Pancreas (tissue), 10 donors: ENCODE results near the gene LRFN2. TPM values are rescaled to one million over a fixed set of nuclear protein-coding genes. Genes with fewer than 3 reads are reported as not detected.

ENCODE experiments used
- ATAC-seq, 4 donors: fragments of 200-7000 bp; cut with Tn5 transposase; one replicate each; pipeline versions ENCODE4 v1.8.0 to v1.9.1; 2020; ENCODE audit warnings: mild to moderate bottlenecking in 4 of 4, moderate library complexity in 4 of 4
- DNase-seq, 6 donors: peaks; one replicate each; pipeline ENCODE4 v3.0.0-alpha.2; 2020
- FAIRE-seq: peaks from 2 replicates; lab custom pipeline; 2012; peaks lifted over from hg19 to GRCh38; lab: Jason Lieb, UNC
- H3K27ac ChIP-seq, 4 donors: fragments of 200-600 bp; sonication (generic); 1 replicate in 3 of 4; 2 replicates in 1 of 4; pipeline versions ENCODE4 v1.5.0 to v1.8.0; 2020
- H3K27me3 ChIP-seq, 4 donors: fragments of 200-600 bp; one replicate each; pipeline ENCODE4 v1.8.0; 2021
- H3K36me3 ChIP-seq, 3 donors: fragments of 200-600 bp; sonication (generic) in 1 of 3; one replicate each; pipeline versions ENCODE4 v1.5.0 to v1.8.0; 2020 to 2021
- H3K4me1 ChIP-seq, 3 donors: fragments of 200-600 bp; one replicate each; pipeline ENCODE4 v1.8.0; 2021
- H3K4me3 ChIP-seq, 4 donors: fragments of 200-600 bp; sonication (generic) in 2 of 4; one replicate each; pipeline versions ENCODE4 v1.5.0 to v1.8.0; 2020 to 2021
- H3K9me3 ChIP-seq, 4 donors: fragments of 200-600 bp; one replicate each; pipeline ENCODE4 v1.8.0; 2021
- WGBS, 2 donors: extraction: QIAGEN DNeasy Blood & Tissue Kit; methylation state at CpG; one replicate each; pipeline ENCODE4 v1.1.7; 2013; 5-methylcytosine and 5-hydroxymethylcytosine counted together
- intact Hi-C, 3 donors: fragments of 100-400 bp; cut with DNase I; formaldehyde crosslinking; loops; one replicate each; pipeline versions ENCODE4 v1.11.1 to v1.14.2; 2022
- polyA plus RNA-seq, 2 donors: library from polyadenylated mRNA; stranded (reverse); fragments of 200-250 nt; gene quantifications; one replicate each; pipeline ENCODE4 v1.2.3, GENCODE V29; 2013
- total RNA-seq, 6 donors: library from RNA; stranded (reverse); fragmentation: NEBNext Ultra II Directional in 4 of 6; extraction: Animal tissue kit (Norgen Biotek cat#: 25700) in 4 of 6; gene quantifications; one replicate each; pipeline versions ENCODE4 v1.2.1 to v1.2.4, GENCODE V29; 2021 to 2023
- TF ChIP-seq, protein P1 (sequence below), 4 donors: fragments of 200-600 bp; sonication (generic) in 3 of 4; IDR thresholded peaks; one replicate each; pipeline versions ENCODE4 v1.5.0 to v1.8.0; 2021; ENCODE audit warnings: antibody characterized with exemption in 4 of 4
- donor health status: healthy with polysubstance abuse.
- donor health status: DM: no; HTN: no; CAD: no; lungs with moderate emphysema.
- donor health status: DM: no; HTN: no; CAD: no.
- donor health status: control.
- donor health status: control.
- donor health status: Bipolar disorder and iron deficiency.
- donor health status: DM: yes; HTN: yes; CAD: no.
- donor health status: DM: no; HTN: no; CAD: no.
- donor health status: DM: no; HTN: no; CAD: no.
- donor health status: DM: yes; HTN: yes; CAD: no.

LRFN2 gene
- total and polyA plus RNA-seq, 8 donors, result 0.22 to 1.5 (median 0.54) TPM

DNA sequence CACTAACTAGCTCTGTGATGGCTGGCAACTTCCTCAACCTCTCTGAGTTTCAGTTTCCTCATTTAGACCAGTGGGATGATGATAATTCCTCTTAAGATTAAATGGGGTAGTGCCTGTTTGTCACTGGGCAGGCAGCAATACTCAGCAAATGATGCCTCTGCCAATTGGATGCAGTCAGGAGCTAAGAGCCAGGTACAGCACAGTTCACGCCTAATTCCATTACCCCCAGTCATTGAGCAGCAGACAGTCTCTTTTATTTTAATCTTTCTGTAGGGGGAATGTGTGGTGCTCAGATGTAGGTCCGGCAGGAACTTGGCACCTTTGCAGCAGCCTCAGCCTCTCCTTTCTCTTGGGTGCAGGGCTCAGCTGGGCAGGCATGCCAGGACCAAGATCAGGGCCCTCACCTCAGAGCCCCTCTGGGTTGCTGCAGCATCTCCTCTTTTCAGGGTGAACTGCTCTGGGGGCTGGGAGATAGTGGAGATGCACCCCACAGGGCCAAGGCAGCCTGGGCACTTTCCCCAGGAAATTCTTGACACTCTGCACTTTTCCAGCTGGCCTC is 243.8 kb downstream of the LRFN2 start:
- no peak overlapping the region for H3K27ac ChIP-seq
- H3K4me3 ChIP-seq, result no peak overlapping the region
- peaks cover 0 to 9% (median 0%) of the 10 kb centered on the region in 3 donors for H3K4me1 ChIP-seq
- no peaks in the 10 kb centered on the region for H3K36me3 ChIP-seq
- TF ChIP-seq, protein P1, sequence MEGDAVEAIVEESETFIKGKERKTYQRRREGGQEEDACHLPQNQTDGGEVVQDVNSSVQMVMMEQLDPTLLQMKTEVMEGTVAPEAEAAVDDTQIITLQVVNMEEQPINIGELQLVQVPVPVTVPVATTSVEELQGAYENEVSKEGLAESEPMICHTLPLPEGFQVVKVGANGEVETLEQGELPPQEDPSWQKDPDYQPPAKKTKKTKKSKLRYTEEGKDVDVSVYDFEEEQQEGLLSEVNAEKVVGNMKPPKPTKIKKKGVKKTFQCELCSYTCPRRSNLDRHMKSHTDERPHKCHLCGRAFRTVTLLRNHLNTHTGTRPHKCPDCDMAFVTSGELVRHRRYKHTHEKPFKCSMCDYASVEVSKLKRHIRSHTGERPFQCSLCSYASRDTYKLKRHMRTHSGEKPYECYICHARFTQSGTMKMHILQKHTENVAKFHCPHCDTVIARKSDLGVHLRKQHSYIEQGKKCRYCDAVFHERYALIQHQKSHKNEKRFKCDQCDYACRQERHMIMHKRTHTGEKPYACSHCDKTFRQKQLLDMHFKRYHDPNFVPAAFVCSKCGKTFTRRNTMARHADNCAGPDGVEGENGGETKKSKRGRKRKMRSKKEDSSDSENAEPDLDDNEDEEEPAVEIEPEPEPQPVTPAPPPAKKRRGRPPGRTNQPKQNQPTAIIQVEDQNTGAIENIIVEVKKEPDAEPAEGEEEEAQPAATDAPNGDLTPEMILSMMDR (IDR thresholded peaks at IDR 0.05), result no peak
- no peak for FAIRE-seq
- no peaks in the 10 kb centered on the region for H3K9me3 ChIP-seq
- WGBS, 2 donors, result 86 to 87% methylated on average over 2 of the region's 2 CpGs
- ATAC-seq, result no peak
- intact Hi-C loops, result no loop called here
- H3K27me3 ChIP-seq, result no peaks in the 10 kb centered on the region
- DNase-seq, result no peak

DNA sequence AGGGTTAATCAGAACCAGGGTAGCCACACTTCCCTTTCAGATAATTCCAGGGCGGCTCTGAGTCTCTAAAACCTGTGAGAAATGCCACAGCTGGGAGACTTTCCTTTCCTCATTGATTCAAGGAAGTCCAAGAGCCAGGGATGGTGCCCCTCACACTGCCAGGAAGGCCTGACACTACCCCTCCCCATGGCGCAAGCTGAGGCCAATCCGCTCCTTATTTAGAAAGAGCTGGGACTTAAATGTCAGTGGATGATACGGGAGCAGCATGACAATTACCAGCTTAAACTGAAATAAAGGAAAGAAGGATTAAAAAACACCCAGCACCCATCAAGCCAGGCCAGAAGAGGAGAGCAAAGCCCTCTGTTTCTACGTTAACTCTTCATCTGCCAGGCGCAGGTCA is 244.4 kb downstream of the LRFN2 start:
- no peak for FAIRE-seq
- peak in 3 of 6 donors; percentile 38 to 68 (median 58) for DNase-seq
- TF ChIP-seq, protein P1 (IDR thresholded peaks at IDR 0.05), result no peak
- intact Hi-C loops, result no loop called here
- no peak overlapping the region for H3K4me3 ChIP-seq
- peak overlapping the region in 1 of 4 donors; percentile 10 for H3K27ac ChIP-seq
- WGBS, 2 donors, result 51 to 60% methylated on average over 6 of the region's 6 CpGs
- peak; percentile 34 to 67 (median 56) for ATAC-seq
- H3K36me3 ChIP-seq, result no peaks in the 10 kb centered on the region
- H3K9me3 ChIP-seq, result no peaks in the 10 kb centered on the region
- no peaks in the 10 kb centered on the region for H3K27me3 ChIP-seq
- peaks cover 0 to 9% (median 0%) of the 10 kb centered on the region in 3 donors for H3K4me1 ChIP-seq

DNA sequence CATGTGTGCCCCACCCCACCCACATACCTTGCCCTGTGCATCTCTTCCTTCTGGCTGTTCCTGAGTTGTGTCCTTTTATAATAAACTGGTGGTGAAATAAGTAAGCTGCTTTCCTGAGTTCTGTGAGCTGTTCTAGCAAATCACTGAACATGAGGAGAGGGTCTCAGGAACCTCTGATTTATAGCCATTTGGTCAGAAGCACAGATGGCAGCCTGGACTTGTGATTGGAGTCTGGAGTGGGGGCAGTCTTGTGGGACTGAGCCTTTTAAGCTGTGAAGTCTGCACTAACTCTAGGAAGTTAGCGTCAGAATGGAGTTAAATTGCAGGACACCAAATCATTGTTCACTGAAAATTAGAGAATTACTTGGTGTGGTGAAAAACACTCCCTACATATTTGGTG is 245.4 kb downstream of the LRFN2 start:
- no peaks in the 10 kb centered on the region for H3K27me3 ChIP-seq
- H3K27ac ChIP-seq, result no peak overlapping the region
- FAIRE-seq (no peak), ATAC-seq (no peak), DNase-seq (no peak)
- intact Hi-C loops, result no loop called here
- H3K36me3 ChIP-seq, result no peaks in the 10 kb centered on the region
- peaks cover 0 to 9% (median 0%) of the 10 kb centered on the region in 3 donors for H3K4me1 ChIP-seq
- WGBS, 2 donors, result 88 to 90% methylated on average over 1 of the region's 1 CpG
- TF ChIP-seq, protein P1 (IDR thresholded peaks at IDR 0.05), result no peak
- no peaks in the 10 kb centered on the region for H3K9me3 ChIP-seq
- no peak overlapping the region for H3K4me3 ChIP-seq
